B cell (primary cell): ENCODE results near the gene ADCY1. TPM values are rescaled to one million over a fixed set of nuclear protein-coding genes. Genes with fewer than 3 reads are reported as not detected.

Experiments
- ATAC-seq: fragments of 200-7000 bp; cut with Tn5 transposase; one replicate; pipeline ENCODE4 v1.10.0; 2021; ENCODE audit warnings: low read depth, mild to moderate bottlenecking, moderate number of reproducible peaks, moderate library complexity
- CTCF ChIA-PET: fragments of 350-600 bp; sonication (Branson Sonifier 250); formaldehyde crosslinking; loops from one replicate; lab custom pipeline; 2021; ENCODE audit warnings: antibody characterized with exemption, inconsistent platforms; lab: Charles Lee
- POLR2A ChIA-PET: fragments of 350-600 bp; sonication (Branson Sonifier 250); formaldehyde crosslinking; loops from one replicate; lab custom pipeline; 2021; ENCODE audit warnings: antibody characterized with exemption; lab: Charles Lee
- DNase-seq: peaks from one replicate; pipeline ENCODE4 v3.0.0; 2013
- H2AFZ ChIP-seq: 2 replicates; pipeline ENCODE4 v1.6.1; 2012; ENCODE audit warnings: mild to moderate bottlenecking, low read depth, low read length; ENCODE audit not compliant: insufficient read depth, poor library complexity, severe bottlenecking
- H3K27ac ChIP-seq, 2 donors: 1 replicate in 1 of 2; 2 replicates in 1 of 2; pipeline ENCODE4 v1.5.1; 2012 to 2013; ENCODE audit warnings: low read length in 2 of 2, mild to moderate bottlenecking in 2 of 2, moderate library complexity in 1 of 2
- H3K27me3 ChIP-seq, 4 experiments: fragments of 200-600 bp in 1 of 4; sonication (generic) in 1 of 4; replicated peaks in 1 of 4; 1 replicate in 2 of 4; 2 replicates in 2 of 4; pipeline versions ENCODE4 v1.6.1 to v1.7.0; 2013 to 2016; ENCODE audit warnings: low read length in 3 of 4, mild to moderate bottlenecking in 2 of 4, mixed read lengths in 1 of 4, moderate library complexity in 1 of 4; ENCODE audit not compliant: insufficient read depth in 4 of 4, control insufficient read depth in 3 of 4; ENCODE audit errors: control extremely low read depth in 1 of 4
- H3K36me3 ChIP-seq, 2 experiments: replicated peaks in 1 of 2; 1 replicate in 1 of 2; 2 replicates in 1 of 2; pipeline versions ENCODE4 v1.6.1 to v1.7.1; 2013; ENCODE audit warnings: low read length in 1 of 2; ENCODE audit not compliant: insufficient read depth in 2 of 2, control insufficient read depth in 1 of 2; ENCODE audit errors: control extremely low read depth in 1 of 2, extremely low read depth in 1 of 2
- H3K4me1 ChIP-seq, 2 donors: fragments of 200-600 bp in 1 of 2; sonication (generic) in 1 of 2; 1 replicate in 1 of 2; 2 replicates in 1 of 2; pipeline versions ENCODE4 v1.5.1 to v1.6.1; 2013 to 2017; ENCODE audit warnings: low read length in 2 of 2; ENCODE audit not compliant: control insufficient read depth in 2 of 2, insufficient read depth in 2 of 2
- H3K4me2 ChIP-seq: replicated peaks from 2 replicates; pipeline ENCODE3; 2012; ENCODE audit warnings: mild to moderate bottlenecking, low read depth, low read length; ENCODE audit not compliant: poor library complexity, severe bottlenecking
- H3K4me3 ChIP-seq, 5 experiments: fragments of 200-600 bp in 1 of 5; sonication (generic) in 1 of 5; 1 replicate in 3 of 5; 2 replicates in 2 of 5; pipeline versions ENCODE4 v1.5.1 to v1.7.0; 2011 to 2016; ENCODE audit warnings: low read length in 4 of 5, mild to moderate bottlenecking in 4 of 5, low read depth in 2 of 5, control low read depth in 1 of 5, moderate library complexity in 1 of 5; ENCODE audit not compliant: insufficient read depth in 1 of 5; ENCODE audit errors: control extremely low read depth in 1 of 5, extremely low read depth in 1 of 5
- H3K79me2 ChIP-seq: fragments of 200-600 bp; sonication (generic); one replicate; pipeline ENCODE4 v1.6.0; 2016; ENCODE audit warnings: low read length; ENCODE audit not compliant: control insufficient read depth, insufficient read depth
- H3K9ac ChIP-seq: fragments of 200-600 bp; sonication (generic); 2 replicates; pipeline ENCODE4 v1.6.1; 2017; ENCODE audit warnings: mild to moderate bottlenecking, low read length, moderate library complexity
- H3K9me3 ChIP-seq, 3 donors: one replicate each; pipeline versions ENCODE4 v1.6.1 to v1.7.1; 2013; ENCODE audit warnings: low read length in 2 of 3; ENCODE audit not compliant: control insufficient read depth in 2 of 3, insufficient read depth in 1 of 3; ENCODE audit errors: control extremely low read depth in 1 of 3
- H4K20me1 ChIP-seq: 2 replicates; pipeline ENCODE4 v1.6.0; 2012; ENCODE audit warnings: mild to moderate bottlenecking, low read length; ENCODE audit not compliant: insufficient read depth, control insufficient read depth, poor library complexity, severe bottlenecking
- H3K27ac Mint-ChIP-seq: one replicate; pipeline ENCODE4 v1.8.0; 2021; ENCODE audit warnings: mixed read lengths
- H3K27me3 Mint-ChIP-seq: one replicate; pipeline ENCODE4 v1.8.0; 2021; ENCODE audit warnings: mixed read lengths
- H3K4me1 Mint-ChIP-seq: one replicate; pipeline ENCODE4 v1.8.0; 2021; ENCODE audit warnings: mixed read lengths
- H3K4me3 Mint-ChIP-seq: one replicate; pipeline ENCODE4 v1.8.0; 2021; ENCODE audit warnings: mixed read lengths
- H3K9me3 Mint-ChIP-seq: one replicate; pipeline ENCODE4 v1.8.0; 2022; ENCODE audit warnings: mixed read lengths; ENCODE audit not compliant: insufficient read depth
- EZH2 ChIP-seq: IDR thresholded peaks from 2 replicates; pipeline ENCODE4 v1.6.1; 2012; ENCODE audit warnings: borderline replicate concordance, low read depth, mild to moderate bottlenecking, moderate library complexity, low read length; ENCODE audit not compliant: insufficient read depth, poor library complexity, severe bottlenecking
- WGBS: methylation state at CpG from one replicate; pipeline ENCODE4 v1.1.5; 2013; ENCODE audit warnings: missing lambda C conversion rate; ENCODE audit not compliant: insufficient coverage; 5-methylcytosine and 5-hydroxymethylcytosine counted together
- intact Hi-C: fragments of 100-400 bp; cut with micrococcal nuclease; formaldehyde crosslinking; loops from one replicate; pipeline ENCODE4 v1.10.0; 2022
- polyA plus RNA-seq: library from polyadenylated mRNA; depleted of rRNA; stranded (reverse); fragments of >200 nt; gene quantifications from 2 replicates; pipeline ENCODE4 v1.2.3, GENCODE V29; 2012
- total RNA-seq, 2 donors: library from RNA; stranded (reverse); fragments of 120-200 nt in 1 of 2; gene quantifications; 1 replicate in 1 of 2; 2 replicates in 1 of 2; pipeline versions ENCODE4 v1.2.3 to v1.2.4, GENCODE V29; 2013 to 2022
- TF ChIP-seq, protein P1 (sequence below): fragments of 200-600 bp; IDR thresholded peaks from one replicate; pipeline ENCODE4 v1.8.0; 2022; ENCODE audit warnings: antibody characterized with exemption, mild to moderate bottlenecking

ADCY1 gene
- total and polyA plus RNA-seq, 2 donors (not counting 1 experiment from before 2014, with no cell fraction given): 0.05 to 0.12 TPM

GRCh38 chr7:45595809-45596664, 21.9 kb downstream of the ADCY1 start:
- Histone ChIP-seq H3K27ac (no peak overlapping the region), H3K9me3 (no peaks in the 10 kb centered on the region), H4K20me1 (no peaks in the 10 kb centered on the region), H3K36me3 (no peaks in the 10 kb centered on the region), H3K4me3 (no peak overlapping the region), H3K4me1 (no peaks in the 10 kb centered on the region), H3K27me3 (no peaks in the 10 kb centered on the region), H3K4me2 (no peak overlapping the region), H3K79me2 (no peaks in the 10 kb centered on the region), H3K9ac (no peak overlapping the region), H2AFZ (no peak overlapping the region)
- TF ChIP-seq EZH2: no peak
- TF ChIP-seq, protein P1, sequence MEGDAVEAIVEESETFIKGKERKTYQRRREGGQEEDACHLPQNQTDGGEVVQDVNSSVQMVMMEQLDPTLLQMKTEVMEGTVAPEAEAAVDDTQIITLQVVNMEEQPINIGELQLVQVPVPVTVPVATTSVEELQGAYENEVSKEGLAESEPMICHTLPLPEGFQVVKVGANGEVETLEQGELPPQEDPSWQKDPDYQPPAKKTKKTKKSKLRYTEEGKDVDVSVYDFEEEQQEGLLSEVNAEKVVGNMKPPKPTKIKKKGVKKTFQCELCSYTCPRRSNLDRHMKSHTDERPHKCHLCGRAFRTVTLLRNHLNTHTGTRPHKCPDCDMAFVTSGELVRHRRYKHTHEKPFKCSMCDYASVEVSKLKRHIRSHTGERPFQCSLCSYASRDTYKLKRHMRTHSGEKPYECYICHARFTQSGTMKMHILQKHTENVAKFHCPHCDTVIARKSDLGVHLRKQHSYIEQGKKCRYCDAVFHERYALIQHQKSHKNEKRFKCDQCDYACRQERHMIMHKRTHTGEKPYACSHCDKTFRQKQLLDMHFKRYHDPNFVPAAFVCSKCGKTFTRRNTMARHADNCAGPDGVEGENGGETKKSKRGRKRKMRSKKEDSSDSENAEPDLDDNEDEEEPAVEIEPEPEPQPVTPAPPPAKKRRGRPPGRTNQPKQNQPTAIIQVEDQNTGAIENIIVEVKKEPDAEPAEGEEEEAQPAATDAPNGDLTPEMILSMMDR: no peak
- Mint-ChIP-seq H3K27ac (no peak overlapping the region), H3K4me1 (no peaks in the 10 kb centered on the region), H3K27me3 (peaks cover 3% of the 10 kb centered on the region), H3K4me3 (no peak overlapping the region), H3K9me3 (no peaks in the 10 kb centered on the region)
- CTCF ChIA-PET: no interaction called here
- ATAC-seq: no peak
- intact Hi-C loops: no loop called here
- 88% methylated on average over 8 of the region's 9 CpGs for WGBS
- POLR2A ChIA-PET: no interaction called here
- no peak for DNase-seq

- Histone ChIP-seq H3K27ac (no peak overlapping the region), H3K36me3 (no peaks in the 10 kb centered on the region), H2AFZ (no peak overlapping the region), H3K4me3 (no peak overlapping the region), H3K4me1 (no peaks in the 10 kb centered on the region), H3K9me3 (no peaks in the 10 kb centered on the region), H3K4me2 (no peak overlapping the region), H3K79me2 (no peaks in the 10 kb centered on the region), H4K20me1 (no peaks in the 10 kb centered on the region), H3K27me3 (no peaks in the 10 kb centered on the region), H3K9ac (no peak overlapping the region)
- H3K4me1 Mint-ChIP-seq: no peaks in the 10 kb centered on the region
- ChIA-PET POLR2A (no interaction called here), CTCF (no interaction called here)
- no peak for ATAC-seq
- H3K9me3 Mint-ChIP-seq: no peaks in the 10 kb centered on the region
- no peaks in the 10 kb centered on the region for H3K27me3 Mint-ChIP-seq
- H3K4me3 Mint-ChIP-seq: no peak overlapping the region
- TF ChIP-seq EZH2: no peak
- TF ChIP-seq, protein P1: no peak
- intact Hi-C loops: no loop called here
- 90% methylated on average over 7 of the region's 7 CpGs for WGBS
- DNase-seq: no peak
- no peak overlapping the region for H3K27ac Mint-ChIP-seq
Observed at GRCh38 chr7:45596665-45597095, 22.5 kb downstream of the ADCY1 start.
